ENCODE results near the gene SREBF2. TPM values are rescaled to one million over a fixed set of nuclear protein-coding genes. Genes with fewer than 3 reads are reported as not detected.

SREBF2 gene
- total RNA-seq, 1 donor from 2014 or later, result 206 TPM

- intact Hi-C loops (cut with DNase I), result no loop called here
- ATAC-seq (no peak), DNase-seq (ENCODE audit: low spot score) (no peak)
Observed at GRCh38 chr22:41913842-41914534, 81.1 kb downstream of the SREBF2 start.

GRCh38 chr22:41914611-41915034, 81.7 kb downstream of the SREBF2 start:
- intact Hi-C loops (cut with DNase I), result no loop called here
- DNase-seq (ENCODE audit: low spot score), result no peak
- no peak for ATAC-seq

- intact Hi-C loops (cut with DNase I), result no loop called here
- ATAC-seq (peak; percentile 21), DNase-seq (ENCODE audit: low spot score) (no peak)
Observed at GRCh38 chr22:41915035-41915785, 82.3 kb downstream of the SREBF2 start, which contains the start of gene SHISA8. Gene SHISA8, minus strand, starts transcription at chr22:41915074. Its CDS starts 407 bp downstream, at chr22:41914667.

GRCh38 chr22:41915786-41916493, 83.0 kb downstream of the SREBF2 start:
- DNase-seq (ENCODE audit: low spot score) (no peak), ATAC-seq (no peak)
- intact Hi-C loops (cut with DNase I), result no loop called here

GRCh38 chr22:41916745-41917358, 83.9 kb downstream of the SREBF2 start:
- intact Hi-C loops (cut with DNase I), result no loop called here
- DNase-seq (ENCODE audit: low spot score) (no peak), ATAC-seq (no peak)

- intact Hi-C loops (cut with DNase I), result no loop called here
- DNase-seq (ENCODE audit: low spot score), result no peak
- no peak for ATAC-seq
Observed at GRCh38 chr22:41917375-41917902, 84.5 kb downstream of the SREBF2 start.

- ATAC-seq, result no peak
- DNase-seq (ENCODE audit: low spot score), result peak; percentile 81
- intact Hi-C loops (cut with DNase I), result no loop called here
Observed at GRCh38 chr22:41917903-41918791, 85.2 kb downstream of the SREBF2 start.

- DNase-seq (ENCODE audit: low spot score) (peak; percentile 85), ATAC-seq (peak; percentile 72)
- intact Hi-C loops (cut with DNase I), result no loop called here
Observed at GRCh38 chr22:41919357-41920224, 86.7 kb downstream of the SREBF2 start.

- ATAC-seq, result peak; percentile 35
- DNase-seq (ENCODE audit: low spot score), result no peak
- intact Hi-C loops (cut with DNase I), result no loop called here
Observed at GRCh38 chr22:41920271-41920976, 87.5 kb downstream of the SREBF2 start.

GRCh38 chr22:41922328-41922727, 89.4 kb downstream of the SREBF2 start:
- intact Hi-C loops (cut with DNase I), result no loop called here
- ATAC-seq (no peak), DNase-seq (ENCODE audit: low spot score) (no peak)

GRCh38 chr22:41922940-41923594, 90.2 kb downstream of the SREBF2 start:
- ATAC-seq, result no peak

GRCh38 chr22:41923595-41924276, 90.8 kb downstream of the SREBF2 start:
- intact Hi-C loops (cut with DNase I), result no loop called here
- DNase-seq (ENCODE audit: low spot score) (no peak), ATAC-seq (no peak)

More at GRCh38 chr22:41922940-41923594, 90.2 kb downstream of the SREBF2 start:
- DNase-seq (ENCODE audit: low spot score), result no peak
- intact Hi-C loops (cut with DNase I), result no loop called here

- intact Hi-C loops (cut with DNase I), result no loop called here
- ATAC-seq (peak; percentile 56), DNase-seq (ENCODE audit: low spot score) (no peak)
Observed at GRCh38 chr22:41925783-41926460, 93.0 kb downstream of the SREBF2 start.

GRCh38 chr22:41927813-41928212, 94.9 kb downstream of the SREBF2 start:
- no peak for ATAC-seq
- intact Hi-C loops (cut with DNase I), result loop anchor here (1.0 kb wide), 1 partner anchor 35 kb away; no protein-coding TSS in a partner anchor
- no peak for DNase-seq (ENCODE audit: low spot score)

Data from sciatic nerve (tissue), 2 donors.